ENCODE data around the gene HCST.
"Not testable (repeated sequence)": the region's sequence is repeated elsewhere in the genome, so short reads cannot be mapped to it uniquely, and the experiment has no call there.

The HCST gene

DNA sequence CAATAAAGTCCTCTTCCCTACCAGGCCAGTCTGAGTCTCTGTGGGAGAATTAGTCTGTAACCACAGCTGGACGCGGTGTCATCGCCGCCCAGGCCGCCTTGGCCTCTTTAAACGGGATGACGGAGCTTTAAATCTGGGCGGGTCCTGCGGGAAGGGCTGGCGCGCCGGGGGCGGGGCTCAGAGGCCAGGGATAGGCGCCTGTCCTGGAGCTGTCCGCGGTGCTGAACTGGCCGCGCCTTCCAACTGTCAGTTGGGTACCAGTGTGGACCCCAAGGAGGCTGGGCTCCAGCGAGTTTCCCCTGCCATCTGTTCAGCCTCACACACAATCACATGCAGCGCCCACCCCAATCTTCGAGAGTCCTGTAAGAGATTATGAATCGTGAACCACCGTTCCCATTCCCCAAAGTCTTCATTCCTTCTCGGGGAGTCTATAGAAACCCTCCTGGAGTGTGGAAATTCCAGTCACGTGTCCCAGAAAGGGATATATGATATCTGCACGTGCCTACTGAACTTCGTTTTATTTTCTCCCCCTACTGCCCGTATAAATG, 22.5 kb upstream of the HCST start:
- peak; percentile 78 for DNase-seq (ENCODE audit: low spot score)

DNA sequence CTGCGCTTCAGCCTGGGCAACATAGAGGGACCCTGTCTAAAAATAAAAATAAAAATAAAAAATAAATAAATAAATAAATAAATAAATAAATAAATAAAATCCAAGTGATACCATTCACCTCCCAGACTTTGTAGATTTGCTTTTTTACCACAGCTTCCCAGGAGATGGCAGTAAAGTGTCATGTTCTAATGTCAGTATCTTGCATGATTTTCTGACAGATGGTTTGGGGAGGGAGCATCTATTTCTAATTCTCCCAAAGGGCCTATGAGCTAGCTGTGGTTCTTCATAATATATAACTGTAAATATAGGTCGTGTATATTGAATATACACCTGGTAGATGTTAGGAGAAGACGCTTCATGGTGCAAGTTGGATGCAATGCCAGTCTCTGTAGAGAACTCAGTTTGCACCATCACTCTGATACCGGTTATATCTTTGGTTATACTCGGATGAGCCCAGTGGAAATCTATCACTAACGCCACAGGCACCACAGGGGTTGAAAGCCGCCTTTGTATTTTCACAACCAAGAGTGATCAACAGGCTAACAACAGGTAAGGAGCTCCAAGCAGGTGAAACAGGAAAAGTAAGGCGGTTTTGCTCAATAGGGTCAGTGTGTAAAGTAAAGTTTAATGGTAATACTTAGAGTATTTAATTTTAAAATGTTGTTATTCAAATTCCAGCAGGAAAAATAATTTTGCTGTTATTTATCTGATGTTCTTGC, 20.1 kb upstream of the HCST start:
- peak; percentile 67 for DNase-seq (ENCODE audit: low spot score)

DNA sequence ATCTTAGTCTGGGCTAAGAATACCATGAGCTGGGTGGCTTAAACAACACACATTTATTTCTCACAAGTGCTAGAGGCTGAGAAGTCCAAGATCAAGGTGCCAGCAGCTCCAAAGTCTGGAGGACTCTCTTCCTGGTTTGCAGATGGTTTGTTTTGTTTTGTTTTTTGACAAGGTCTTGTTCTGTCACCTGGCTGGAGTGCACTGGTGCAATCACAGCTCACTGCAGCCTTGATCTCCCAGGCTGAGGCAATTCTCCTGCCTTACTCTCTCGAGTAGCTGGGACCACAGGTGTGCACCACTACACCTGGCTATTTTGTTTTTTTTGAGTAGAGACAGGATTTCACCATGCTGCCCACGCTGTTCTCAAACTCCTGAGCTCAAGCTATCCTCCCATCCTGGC, 18.4 kb upstream of the HCST start:
- no peak for DNase-seq (ENCODE audit: low spot score)

DNA sequence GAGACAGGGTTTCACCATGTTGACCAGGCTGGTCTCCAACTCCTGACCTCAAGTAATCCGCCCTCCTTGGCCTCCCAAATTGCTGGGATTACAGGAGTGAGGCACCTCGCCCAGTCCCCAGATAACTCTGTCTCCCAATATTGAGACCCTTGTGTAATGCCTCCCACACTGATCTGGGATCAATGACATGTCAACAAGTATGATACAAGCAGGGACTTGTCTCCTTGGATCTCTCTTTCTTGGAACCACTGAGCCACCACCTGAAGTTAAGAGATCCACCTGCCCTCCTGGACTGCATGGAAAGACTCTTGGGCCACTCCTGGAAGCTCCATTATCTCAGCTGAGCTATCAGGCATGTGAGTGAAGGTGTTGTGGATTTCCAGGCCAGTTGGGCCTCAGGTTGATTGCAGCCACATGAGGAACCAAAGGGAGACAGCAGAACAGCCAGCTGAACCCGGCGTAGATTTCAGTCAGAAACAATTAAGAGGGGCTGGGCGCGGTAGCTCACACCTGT, 17.0 kb upstream of the HCST start:
- no peak for DNase-seq (ENCODE audit: low spot score)

DNA sequence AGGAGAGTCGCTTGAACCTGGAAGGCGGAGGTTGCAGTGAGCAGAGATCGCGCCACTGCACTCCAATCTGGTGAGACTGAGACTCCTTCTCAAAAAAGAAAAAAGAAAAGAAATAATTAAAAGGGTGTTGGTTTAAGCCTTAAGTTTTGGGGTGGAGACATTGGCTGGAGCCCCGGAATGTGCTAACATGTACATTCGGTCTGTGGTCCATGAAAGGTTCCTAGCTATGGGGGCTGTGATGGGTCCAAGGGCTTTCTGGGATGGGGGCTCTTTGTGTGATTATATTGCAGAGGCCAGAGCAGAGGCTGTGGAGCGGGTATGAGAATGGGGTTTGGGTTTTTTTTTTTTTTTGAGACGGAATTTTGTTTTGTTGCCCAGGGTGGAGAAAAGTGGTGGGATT, 16.4 kb upstream of the HCST start:
- no peak for DNase-seq (ENCODE audit: low spot score)

DNA sequence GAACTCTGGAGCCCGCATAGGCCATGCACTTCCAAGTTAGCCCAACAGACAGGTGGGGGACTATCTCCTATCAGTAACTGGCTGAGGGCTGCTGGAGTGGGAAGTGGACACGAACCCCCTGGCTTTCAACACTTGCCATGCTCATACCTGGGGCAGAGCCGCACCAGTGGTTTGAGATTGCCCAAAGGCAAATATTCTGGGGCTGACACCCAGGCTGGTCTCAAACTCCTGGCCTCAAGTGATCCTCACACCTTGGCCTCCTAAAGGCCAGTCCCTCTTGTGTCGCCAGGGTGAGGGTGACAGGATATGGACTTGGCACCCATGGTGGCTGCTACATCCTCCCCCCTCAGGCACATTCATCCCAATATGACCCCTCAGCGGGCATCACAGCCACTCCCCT, 15.1 kb upstream of the HCST start:
- no peak for DNase-seq (ENCODE audit: low spot score)

DNA sequence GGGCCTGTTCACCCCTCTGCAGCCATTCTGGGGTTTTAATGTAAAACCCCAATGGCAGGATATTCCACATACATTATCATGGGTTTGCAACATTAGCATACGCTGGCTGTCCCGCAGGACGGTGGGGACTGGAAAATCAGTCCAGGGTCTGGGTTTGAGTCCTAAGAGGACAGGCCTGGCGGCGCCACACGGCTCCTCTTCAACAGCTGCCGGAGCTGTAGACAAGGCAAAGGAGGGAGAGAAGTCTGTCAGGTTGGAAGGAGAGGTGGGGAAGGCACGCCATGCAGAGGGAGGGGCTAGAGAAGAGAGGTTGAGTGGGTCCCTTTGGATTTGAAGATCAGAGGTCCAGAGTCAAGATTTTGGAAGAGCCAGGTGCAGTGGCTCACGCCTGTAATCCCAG, 13.9 kb upstream of the HCST start:
- DNase-seq (ENCODE audit: low spot score): no peak

DNA sequence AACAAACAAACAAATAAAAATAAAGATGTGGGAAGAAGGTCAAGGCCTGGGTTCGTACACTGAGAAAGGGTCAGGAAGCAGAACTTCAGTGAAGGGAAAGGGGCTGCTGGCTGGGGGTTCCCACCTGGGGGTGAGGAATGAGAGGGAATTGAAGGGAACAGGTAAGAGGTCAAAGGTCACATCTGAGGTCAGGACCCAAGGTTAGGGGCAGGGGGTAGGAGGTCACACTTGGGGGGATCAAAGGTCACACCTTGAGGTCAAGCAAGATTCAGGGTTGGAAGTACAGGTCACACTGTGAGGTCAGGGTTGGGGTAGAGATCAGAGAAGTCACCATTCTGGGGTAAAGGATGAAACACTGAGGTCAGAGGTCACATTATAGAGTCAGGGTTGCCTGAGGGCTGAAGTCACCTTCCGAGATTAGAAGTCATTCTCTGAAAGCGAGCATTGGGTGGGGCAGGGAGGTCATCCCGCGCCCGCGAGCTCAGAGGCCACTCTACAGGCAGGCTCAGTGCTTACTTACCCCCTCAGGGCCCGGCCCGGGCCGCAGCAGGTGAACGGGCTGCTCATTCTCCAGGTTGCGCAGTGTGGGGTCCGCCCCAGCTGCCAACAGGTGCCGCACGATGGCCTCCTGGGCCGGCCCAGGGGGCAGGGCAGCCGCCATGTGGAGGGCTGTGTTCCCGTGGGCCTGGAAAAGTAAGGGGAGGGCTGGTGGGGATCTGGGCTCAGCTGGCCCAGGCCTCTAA, 12.8 kb upstream of the HCST start:
- no peak for DNase-seq (ENCODE audit: low spot score)

DNA sequence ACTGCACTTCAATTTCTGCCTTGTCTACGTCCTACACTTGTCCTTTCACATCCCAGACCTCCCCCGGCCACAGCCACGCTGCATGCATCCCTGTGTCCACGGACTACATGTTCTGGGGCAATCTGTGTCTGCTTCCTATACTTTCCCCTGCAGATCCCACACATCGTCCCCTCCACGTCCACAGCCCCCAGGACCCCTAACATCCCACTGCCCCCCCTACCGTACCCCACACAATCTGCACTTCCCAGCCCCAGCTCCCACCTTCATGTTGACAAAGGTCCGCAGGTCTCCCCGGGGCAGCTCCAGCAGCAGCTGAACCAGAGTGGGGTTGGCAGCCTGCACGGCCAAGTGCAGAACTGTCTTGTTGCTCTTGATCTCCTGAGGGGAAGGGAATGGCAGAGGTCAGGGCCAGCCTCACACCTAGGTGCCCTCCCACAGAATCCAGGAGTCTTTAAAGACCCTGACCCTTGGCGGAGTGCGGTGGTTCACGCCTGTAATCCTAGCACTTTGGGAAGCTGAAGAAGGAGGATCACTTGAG, 12.1 kb upstream of the HCST start:
- DNase-seq (ENCODE audit: low spot score): no peak

DNA sequence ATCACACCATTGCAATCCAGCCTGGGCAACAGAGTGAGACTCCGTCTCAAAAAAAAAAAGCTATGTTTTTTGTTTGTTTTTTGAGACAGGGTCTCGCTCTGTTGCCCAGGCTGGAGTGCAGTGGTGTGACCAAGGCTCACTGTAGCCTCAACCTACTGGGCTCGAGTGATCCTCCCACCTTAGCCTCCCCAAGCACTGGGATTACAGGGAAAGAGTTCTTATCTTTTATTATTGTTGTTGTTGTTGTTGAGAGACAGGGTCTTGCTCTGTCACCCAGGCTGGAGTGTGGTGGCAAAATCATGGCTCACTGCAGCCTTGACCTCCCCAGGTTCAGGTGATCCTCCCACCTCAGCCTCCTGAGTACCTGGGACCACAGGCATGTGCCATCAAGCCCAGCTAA, 10.5 kb upstream of the HCST start:
- DNase-seq (ENCODE audit: low spot score): not testable (repeated sequence)

DNA sequence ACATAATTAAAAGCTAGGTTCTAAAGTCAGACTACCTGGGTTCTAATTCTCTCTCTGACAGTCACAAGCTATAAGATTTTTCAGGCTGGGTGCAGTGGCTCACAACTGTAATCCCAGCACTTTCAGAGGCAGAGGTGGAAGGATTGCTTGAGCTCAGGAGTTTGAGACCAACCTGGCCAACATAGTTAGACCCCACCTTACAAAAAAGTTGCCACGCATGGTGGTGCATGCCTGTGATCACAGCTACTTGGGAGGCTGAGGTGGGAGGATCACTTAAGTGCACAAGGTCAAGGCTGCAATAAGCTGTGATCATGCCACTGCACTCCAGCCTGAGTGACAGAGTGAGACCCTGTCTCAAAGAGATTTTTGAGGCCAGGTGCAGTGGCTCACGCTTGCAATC, 8.0 kb upstream of the HCST start:
- no peak for DNase-seq (ENCODE audit: low spot score)

DNA sequence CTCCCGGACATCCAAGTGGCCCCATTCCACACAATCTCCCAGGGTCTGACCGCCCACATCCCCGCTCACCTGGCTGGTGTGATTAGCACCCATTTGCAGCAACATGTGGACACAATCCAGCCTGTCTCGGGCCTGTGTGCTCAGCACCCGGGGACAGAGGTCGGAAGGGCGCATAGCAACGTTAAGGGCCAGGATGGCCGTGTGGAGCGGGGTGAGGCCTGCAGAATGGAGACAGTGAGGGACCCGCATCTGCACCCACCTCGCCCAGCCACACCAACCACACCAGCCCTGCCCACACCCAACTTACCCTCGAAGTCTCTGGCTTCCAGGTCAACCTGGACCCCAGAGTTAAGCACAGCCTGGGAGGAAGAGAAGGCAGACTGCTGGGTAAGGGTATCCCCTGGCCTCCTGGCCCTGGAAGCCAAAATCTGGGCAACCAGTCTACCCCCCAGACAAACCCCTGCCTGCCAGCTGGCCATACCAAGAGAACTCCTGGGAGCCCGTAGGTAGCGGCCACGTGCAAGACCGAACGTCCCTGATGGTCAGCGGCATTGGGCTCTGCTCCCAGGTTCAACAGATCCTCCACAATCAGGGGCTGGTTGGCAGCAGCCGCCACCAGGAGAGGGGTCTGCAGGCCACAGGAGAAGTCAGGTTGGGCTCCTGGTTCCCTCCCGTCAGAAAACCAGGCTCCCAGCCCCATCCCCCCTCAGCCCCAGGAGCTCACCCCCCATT, 6.3 kb upstream of the HCST start:
- DNase-seq (ENCODE audit: low spot score): no peak

DNA sequence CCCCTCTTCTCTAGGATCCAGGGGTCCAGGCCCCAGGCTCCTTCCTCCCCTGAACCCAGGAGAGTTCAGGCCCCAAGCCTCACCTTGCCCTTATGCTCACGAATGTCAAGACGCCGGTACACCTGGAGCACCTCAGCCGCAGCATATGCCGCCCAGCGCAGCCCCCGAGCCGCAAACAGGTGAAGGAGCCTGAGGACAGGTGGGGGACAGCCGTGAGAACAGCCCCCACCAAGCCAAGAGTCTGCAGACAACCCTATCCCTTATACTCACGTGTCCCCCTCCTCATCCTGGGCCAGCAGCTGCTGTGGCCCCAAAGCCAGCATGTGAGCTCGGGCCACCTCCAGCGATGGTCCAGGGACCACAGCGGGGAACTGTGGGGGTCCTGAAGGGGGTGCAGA, 5.7 kb upstream of the HCST start:
- DNase-seq (ENCODE audit: low spot score): no peak

DNA sequence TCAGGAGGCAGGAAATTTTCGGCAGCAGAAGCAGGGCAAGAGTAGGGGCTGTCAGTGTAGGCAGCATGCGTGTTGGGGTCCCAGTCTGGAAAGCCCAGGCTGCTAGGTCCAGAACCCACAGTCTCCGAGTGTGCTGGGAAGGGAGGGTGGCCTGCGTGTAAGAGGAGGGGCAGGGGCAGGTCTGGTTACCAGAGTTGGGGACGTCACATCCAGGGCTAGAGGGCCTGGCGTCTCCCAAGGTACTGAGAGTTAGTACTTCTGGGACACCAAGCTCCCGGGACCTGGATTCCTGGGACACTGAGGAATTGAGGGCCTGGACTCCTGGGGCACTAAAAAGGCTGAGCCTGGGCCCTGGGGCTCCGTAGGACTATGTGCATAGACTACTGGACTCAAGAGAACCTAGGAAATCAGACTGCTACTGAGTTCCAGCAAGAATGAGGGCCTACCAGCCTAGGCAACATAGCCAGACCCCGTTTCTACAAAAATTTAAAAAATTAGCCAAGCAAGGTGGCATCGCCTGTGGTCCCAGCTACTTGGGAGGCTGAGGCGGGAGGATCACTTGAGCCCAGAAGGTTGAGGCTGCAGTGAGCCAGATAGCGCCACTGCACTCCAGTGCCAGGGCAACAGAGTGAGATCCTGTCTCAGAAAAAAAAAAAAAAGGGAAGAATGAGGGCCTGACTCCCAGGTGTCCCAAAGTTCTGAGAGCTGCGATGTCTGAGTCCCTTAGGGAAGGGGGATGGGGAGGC, 4.5 kb upstream of the HCST start:
- DNase-seq (ENCODE audit: low spot score): no peak

DNA sequence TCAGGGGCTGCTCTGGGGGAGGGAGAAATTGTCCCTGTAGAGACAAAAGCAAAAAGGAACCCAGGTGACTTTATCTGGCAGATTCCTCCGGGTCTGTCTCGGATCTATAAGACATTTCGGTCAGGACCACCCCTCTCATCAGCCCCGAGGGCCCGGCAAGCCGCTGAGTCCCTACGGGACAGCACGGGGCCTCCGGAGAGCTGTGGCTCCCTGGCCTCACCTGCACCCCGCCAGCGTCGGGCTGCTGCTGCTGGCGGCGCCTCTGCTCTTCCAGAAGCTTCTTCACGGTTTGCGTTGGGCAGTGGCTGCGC, 3.9 kb upstream of the HCST start:
- DNase-seq (ENCODE audit: low spot score): no peak

DNA sequence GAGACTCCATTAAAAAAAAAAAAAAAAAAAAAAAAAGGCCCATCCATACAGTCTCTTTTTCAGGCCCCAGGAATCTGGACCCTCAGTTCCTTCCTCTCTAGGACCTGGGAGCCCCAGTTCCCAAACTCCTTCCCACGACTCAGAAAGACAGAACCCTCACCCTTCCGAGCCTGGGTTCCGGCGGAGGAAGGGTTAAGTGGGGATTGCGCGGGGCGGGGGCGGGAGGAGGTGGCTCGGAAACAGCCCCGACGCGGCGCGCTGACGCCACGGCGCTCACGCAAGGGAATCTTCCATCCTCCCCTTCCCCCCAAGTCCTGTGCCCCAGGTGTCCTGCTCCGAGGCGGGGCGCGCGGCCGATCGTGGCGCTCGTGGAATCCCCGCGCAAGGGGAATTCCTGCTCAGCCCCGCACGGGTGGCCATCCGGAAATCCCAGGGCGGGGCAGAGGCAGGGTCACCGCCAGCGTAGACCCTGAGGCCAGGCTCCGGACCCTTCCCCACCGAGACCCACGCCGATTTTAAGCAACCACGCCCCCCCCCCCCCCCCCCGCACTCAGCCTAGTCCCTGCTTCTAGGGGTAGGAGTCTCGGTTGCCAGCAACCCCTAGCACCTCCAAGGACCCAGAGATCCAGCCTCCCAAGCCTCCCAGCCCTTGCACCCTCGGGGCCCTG, 2.6 kb upstream of the HCST start:
- DNase-seq (ENCODE audit: low spot score): peak; percentile 87

DNA sequence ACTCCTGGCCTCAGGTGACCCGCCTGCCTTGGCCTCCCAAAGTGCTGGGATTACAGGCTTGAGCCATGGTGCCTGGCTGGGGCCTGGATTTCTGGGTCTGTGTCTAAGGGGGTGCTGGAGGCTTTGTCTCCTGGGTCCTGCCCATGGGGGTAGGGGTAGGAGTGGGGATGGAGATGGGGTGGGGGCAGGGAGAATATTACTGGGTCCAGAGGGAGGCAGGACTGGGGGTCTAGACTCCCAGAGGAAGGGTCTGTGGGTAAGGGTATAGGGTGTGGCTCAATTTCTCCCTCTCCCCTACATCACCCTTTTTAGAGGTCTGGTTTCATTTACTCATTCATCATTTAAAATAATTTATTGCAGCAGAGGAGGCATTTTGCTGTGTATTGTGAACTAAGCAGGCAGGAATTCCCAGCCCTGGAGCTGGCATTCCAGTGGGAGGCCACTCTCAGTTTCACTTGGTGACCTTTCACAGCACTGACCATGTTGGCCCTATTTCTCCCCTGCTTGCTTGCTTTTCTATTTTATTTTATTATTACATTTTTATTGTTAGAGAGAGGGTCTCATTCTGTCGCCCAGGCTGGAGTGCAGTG, 1.2 kb upstream of the HCST start:
- DNase-seq (ENCODE audit: low spot score): no peak

DNA sequence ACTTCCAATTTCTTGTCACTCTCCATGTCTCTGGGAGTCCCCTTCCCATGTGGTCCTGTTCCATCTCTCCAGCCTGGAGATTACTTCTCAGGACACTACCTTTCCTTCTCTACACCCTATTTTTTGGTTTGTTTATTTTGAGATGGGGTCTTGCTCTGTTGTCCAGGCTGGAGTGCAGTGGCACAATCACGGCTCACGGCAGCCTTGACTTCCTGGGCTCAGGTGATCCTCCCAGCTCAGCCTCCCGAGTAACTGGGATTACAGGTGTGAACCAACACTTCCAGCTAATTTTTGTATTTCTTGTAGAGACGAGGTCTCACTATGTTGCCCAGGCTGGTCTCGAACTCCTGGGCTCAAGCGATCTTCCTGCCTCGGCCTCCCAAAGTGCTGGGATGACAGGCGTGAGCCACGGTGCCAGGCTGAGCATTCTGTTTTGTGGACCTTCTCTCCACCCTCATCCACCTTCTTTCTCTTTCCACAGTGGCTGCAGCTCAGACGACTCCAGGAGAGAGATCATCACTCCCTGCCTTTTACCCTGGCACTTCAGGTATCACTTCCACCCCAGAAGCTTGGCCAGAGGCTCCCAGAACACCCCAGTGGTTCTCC, 644 bp downstream of the HCST start:
- no peak for DNase-seq (ENCODE audit: low spot score)

DNA sequence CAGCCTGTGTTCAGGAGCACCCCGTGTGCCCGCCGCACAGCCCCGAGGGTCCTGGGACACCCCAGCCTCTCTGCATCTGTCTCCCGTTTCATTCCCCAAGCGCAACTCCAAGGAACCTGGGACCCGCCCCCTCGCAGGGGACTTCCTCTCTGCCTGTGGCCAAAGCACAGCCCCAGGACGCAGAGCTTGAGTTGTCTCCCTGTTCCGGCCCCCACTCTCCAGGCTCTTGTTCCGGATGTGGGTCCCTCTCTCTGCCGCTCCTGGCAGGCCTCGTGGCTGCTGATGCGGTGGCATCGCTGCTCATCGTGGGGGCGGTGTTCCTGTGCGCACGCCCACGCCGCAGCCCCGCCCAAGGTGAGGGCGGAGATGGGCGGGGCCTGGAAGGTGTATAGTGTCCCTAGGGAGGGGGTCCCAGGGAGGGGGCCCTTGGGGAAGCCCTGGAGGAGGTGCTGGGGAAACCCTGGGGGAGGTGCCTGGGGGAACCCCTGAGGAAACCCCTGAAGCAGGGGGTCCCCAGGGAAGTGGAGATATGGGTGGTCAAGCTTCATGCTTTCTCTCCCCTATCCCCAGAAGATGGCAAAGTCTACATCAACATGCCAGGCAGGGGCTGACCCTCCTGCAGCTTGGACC, 1.3 kb downstream of the HCST start:
- DNase-seq (ENCODE audit: low spot score): peak; percentile 95
